ENCODE results near the gene MED22.

Gene MED22

GRCh38 chr9:133375724-133376654 is 28.1 kb upstream of the MED22 start, which contains the start of the genes STKLD1 and SURF4:
Gene STKLD1 (plus strand): TSS chr9:133376366. CDS start chr9:133376474, 108 bp downstream.
Gene SURF4 (minus strand): TSS chr9:133376060. CDS start chr9:133375969, 91 bp downstream.
- DNase-seq (ENCODE audit: low spot score) = peak; percentile 93

- no peak for DNase-seq (ENCODE audit: low spot score)
Measured at GRCh38 chr9:133375116-133375723, 27.3 kb upstream of the MED22 start.

GRCh38 chr9:133374612-133375115 is 26.7 kb upstream of the MED22 start:
- no peak for DNase-seq (ENCODE audit: low spot score)

DNA sequence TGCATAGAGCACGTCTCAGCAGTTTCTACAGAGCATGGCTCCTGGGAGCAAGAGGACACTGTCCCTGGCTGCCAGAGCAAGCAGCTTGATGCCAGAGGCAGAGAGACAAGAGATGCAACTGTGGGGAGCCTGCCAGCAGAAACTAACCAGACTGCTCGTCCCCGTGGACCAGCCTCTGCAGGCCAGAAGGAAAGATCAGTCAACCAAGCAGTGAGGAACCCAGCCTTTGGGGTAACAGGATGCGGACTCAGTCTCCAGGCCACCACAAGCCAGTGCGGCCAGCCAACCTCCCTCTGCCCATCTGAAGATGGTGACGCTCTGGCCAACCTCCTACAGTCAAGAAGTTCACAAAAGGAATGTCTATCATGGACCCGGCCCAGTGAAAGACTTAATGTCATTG is 24.2 kb upstream of the MED22 start:
- DNase-seq (ENCODE audit: low spot score) = no peak

DNA sequence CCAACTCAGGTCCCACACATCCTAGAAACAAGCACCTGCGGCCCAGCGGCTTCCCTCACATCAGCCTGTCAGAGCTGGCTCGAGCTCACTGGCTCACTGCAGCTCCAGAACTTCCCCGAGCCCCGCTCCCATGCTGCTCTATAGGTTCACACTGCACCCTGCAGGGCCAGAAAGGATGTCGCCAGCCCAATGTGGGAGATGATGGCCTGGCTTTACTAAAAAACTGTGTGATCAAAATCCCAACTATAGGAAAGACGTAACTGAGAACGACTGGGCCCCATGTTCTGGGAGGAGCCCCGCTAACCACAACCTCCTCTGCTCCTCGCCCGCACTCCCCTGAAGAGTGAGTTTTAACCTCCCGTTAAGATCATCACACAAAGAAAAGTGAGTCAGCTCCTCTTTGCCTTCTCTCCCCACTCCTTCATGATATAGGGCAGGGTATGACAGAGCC is 23.4 kb upstream of the MED22 start:
- no peak for DNase-seq (ENCODE audit: low spot score)

DNA sequence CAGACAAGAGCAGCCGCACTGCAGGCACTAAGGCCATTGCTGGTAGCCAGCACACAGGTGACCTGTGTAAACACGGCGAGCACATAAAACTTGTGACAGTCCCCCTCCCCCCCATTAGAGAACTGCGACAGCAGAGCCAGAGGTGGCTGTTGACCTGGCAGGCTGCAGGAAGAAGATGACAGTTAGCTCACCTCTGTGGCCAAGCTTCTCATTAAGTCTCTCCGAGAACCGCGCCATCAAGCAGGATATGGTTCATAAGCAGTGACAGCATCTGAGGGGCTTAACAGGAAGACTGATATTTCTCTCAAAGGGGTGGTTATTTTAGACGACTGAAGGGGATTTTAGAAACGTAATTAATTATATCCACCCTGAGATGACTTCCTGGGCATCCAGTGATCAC is 22.8 kb upstream of the MED22 start:
- no peak for DNase-seq (ENCODE audit: low spot score)

GRCh38 chr9:133369933-133370332 is 22.0 kb upstream of the MED22 start:
- DNase-seq (ENCODE audit: low spot score) = no peak

- no peak for DNase-seq (ENCODE audit: low spot score)
Measured at GRCh38 chr9:133369422-133369821, 21.5 kb upstream of the MED22 start.

GRCh38 chr9:133368249-133368881 is 20.4 kb upstream of the MED22 start:
- no peak for DNase-seq (ENCODE audit: low spot score)

DNA sequence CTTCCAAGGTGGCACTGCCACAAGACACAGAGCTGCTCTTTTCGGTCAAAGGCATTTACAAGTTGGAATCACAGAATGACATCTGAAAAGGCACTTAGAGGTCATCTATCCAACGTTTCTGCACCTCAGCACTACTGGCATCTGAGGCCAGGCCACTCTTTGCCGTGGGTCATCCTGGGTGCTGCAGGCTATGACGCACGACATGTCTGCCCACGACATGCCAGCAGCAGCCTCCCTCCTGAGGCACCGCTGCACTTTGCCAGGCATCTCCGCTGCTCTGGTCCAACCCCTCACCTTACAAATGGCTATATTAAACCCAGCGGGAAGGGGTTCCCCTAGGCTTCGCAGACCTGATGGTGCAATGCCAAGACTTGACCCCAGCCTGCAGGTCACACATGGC is 19.8 kb upstream of the MED22 start:
- DNase-seq (ENCODE audit: low spot score) = no peak

DNA sequence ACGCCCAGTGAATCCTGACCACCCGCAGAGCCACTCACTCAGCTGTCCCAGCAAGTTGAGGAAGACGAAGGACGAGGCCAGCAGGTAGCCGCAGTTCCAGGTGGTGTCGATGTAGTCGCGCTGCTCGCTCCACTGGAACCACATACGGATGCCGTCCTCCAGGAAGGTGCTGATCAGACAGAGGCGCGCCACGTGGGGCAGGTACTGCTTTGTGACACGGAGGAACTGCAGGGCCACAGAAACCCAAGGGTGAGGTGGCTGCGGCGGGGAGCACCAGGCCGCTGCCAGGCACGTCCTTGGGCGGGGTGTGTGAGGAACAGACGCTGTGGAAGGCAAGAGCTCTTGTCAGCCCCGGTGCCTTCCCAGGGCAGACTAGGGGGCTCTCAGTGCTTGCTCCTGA is 19.3 kb upstream of the MED22 start:
- DNase-seq (ENCODE audit: low spot score) = no peak

- no peak for DNase-seq (ENCODE audit: low spot score)
Measured at GRCh38 chr9:133366435-133366834, 18.5 kb upstream of the MED22 start.

GRCh38 chr9:133362359-133363044 is 14.6 kb upstream of the MED22 start:
- no peak for DNase-seq (ENCODE audit: low spot score)

- no peak for DNase-seq (ENCODE audit: low spot score)
Measured at GRCh38 chr9:133361507-133362092, 13.7 kb upstream of the MED22 start.

DNA sequence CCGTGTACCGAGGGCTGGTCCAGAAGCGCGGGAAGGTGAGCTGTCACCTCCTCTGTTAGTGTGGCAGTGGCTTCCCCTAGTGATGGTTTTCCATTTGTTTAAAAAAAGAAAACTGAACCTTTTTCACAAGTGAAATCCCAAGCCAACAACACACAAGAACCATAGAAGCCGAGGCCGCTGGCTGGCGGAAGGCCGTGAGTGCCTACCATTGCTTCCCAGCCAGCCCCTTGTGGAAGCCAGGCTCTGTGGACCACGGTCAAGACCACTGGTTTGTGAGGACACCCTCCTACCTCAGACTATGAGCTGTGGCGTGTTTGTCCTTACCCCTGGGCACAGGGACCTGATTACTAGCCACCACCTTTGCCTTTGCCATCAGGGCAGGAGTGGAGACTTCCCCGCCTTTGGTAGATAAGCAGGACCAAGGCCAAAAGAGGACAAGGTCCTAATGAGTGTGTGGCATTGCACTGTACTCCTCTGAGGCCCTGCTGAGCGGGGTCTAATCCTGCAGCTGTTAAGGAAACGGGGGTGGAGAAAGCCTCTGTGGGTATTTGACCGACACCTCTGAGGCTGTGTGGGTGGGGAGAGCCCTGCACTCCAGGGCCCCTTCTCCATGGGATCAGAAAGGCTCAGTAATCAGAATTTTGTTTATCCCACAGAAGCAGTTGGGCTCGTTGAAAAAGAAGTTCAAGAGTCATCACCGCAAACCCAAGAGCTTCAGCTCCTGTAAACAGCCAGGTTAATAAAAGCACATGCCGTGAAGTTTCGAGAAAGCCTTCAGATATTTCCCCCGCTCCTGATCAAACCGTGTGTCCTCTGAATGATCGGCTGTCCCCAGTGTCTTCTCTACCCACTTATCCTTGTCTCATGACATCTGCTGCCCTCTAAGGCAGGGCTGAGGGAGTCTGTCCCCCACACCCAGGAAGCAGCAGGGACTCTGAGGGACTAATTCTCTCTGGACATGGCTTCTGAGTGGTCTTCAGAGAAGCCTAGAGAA is 12.8 kb upstream of the MED22 start:
- no peak for DNase-seq (ENCODE audit: low spot score)

DNA sequence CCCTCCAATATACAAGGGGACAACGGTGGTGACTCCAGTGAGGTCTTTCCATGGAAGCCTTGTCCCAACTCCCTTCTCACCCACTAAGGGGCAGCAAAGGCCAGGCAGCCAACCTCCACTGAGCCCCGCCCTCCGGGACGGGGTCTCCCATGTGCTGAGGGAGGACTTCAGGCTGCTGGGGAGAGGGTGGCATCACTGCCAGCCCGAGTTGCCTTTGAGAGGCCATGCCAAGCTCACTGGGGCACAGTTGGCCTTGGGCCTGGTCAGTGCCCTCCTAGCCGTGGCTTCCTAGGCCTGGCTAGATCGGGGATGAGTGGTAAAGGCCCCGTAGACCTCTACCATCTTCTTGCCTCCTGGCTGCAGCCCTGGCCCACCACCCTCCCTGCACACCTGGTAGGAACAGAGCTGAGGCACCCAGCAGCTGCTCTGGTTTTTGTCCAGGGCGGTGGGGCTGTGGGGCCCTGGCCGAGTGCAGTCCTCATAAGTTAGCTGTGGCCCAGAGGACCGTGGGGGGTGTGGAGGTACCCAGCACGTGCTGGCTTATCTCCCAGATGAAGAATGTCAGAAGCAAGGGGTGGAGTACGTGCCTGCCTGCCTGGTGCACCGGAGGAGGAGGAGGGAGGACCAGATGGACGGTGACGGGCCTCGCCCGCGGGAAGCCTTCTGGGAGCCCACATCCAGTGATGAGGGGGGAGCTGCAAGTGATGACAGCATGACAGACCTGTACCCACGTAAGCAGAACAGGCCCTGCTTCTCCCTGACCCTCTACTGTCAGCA is 11.7 kb upstream of the MED22 start:
- DNase-seq (ENCODE audit: low spot score) = no peak

DNA sequence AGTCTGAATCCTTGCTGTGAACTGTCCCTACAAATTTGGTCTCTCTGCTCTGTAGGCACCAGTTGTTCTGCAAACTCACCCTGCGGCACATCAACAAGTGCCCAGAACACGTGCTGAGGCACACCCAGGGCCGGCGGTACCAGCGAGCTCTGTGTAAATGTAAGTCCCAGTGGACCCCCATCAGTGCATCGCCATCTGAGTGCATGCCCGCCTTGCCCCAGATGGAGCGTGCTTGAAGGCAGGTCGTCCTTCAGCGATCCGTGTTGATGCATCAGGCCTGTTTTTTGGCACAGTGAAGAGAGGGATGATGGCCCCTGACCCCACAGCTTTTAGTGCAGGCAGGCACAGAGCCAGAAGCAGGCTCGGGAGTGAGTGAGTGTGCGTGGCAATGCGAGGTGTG is 9.7 kb upstream of the MED22 start:
- no peak for DNase-seq (ENCODE audit: low spot score)

DNA sequence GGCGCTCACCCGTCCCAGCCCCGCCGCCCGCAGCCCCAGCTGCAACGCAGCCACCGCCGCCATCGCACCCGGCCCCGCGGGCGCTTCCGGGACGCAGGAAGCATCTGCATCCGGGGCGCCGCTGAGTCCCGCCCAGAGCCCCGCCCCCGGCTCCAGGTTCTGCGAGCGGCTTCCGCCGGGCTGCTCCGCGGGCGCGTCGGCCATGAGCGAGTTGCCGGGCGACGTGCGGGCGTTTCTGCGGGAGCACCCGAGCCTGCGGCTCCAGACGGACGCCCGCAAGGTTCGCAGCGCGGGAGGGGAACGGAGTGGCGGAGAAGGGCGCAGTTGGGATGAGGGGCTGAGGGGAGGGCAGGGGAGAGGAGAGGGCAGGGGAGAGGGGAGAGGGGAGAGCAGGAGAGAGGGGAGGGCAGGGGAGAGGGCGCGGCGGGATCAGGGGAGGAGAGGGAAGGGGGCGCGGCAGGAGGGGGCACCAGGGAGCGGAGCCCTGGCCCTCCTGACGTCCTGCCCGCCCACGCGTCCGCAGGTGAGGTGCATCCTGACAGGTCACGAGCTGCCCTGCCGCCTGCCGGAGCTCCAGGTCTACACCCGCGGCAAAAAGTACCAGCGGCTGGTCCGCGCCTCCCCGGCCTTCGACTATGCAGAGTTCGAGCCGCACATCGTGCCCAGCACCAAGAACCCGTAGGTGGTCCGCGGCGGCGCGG is 8.6 kb upstream of the MED22 start, which contains the start of the genes SURF1 and SURF2:
SURF1 (minus strand) TSS at position 97 of the 701 bp plus-strand sequence; CDS start at position 63, 34 bp downstream.
SURF2 (plus strand) TSS at position 160 of the 701 bp plus-strand sequence; CDS start at position 203, 43 bp downstream.
- DNase-seq (ENCODE audit: low spot score) = peak; percentile 59

Data from pons (tissue), 1 donor.